Testis (tissue), 3 donors: ENCODE results near the gene ALG3. TPM values are rescaled to one million over a fixed set of nuclear protein-coding genes. Genes with fewer than 3 reads are reported as not detected.

Experiments used
- DNase-seq: peaks from one replicate; pipeline ENCODE4 v3.0.0-alpha.2; 2019
- H3K27ac ChIP-seq, 2 donors: fragments of 200-600 bp; sonication (generic); one replicate each; pipeline ENCODE4 v1.5.1; 2019
- H3K27me3 ChIP-seq: fragments of 200-600 bp; sonication (generic); one replicate; pipeline ENCODE4 v1.5.1; 2019
- H3K36me3 ChIP-seq: fragments of 200-600 bp; sonication (generic); one replicate; pipeline ENCODE4 v1.5.1; 2017; ENCODE audit warnings: low read depth; ENCODE audit errors: missing control alignments
- H3K4me1 ChIP-seq: fragments of 200-600 bp; sonication (generic); one replicate; pipeline ENCODE4 v1.5.1; 2019
- H3K4me3 ChIP-seq, 2 donors: fragments of 200-600 bp; sonication (generic); one replicate each; pipeline ENCODE4 v1.5.1; 2017 to 2019
- H3K9me3 ChIP-seq: fragments of 200-600 bp; sonication (generic); one replicate; pipeline ENCODE4 v1.5.1; 2017
- POLR2A ChIP-seq: fragments of 450-650 bp; IDR thresholded peaks from one replicate; pipeline ENCODE4 v1.6.1; 2017; ENCODE audit warnings: antibody characterized with exemption, mild to moderate bottlenecking, moderate library complexity
- WGBS, 2 donors: methylation state at CpG; one replicate each; pipeline ENCODE4 v1.1.5; 2018; 5-methylcytosine and 5-hydroxymethylcytosine counted together
- intact Hi-C: fragments of 100-400 bp; cut with DNase I; formaldehyde crosslinking; loops from one replicate; pipeline ENCODE4 v1.15.1; 2023; ENCODE audit warnings: low total_unique reads
- polyA plus RNA-seq: library from polyadenylated mRNA; stranded (reverse); fragments of 350-450 nt; fragmentation: Illumina TruSeq; extraction: RNeasy Lipid Tissue Mini Kit (QIAGEN cat#74804); gene quantifications from one replicate; pipeline ENCODE4 v1.2.3, GENCODE V29; 2014; ENCODE audit warnings: low read depth, low replicate concordance; ENCODE audit not compliant: insufficient read depth
- total RNA-seq, 2 donors: library from RNA; depleted of rRNA; stranded (reverse); fragments of >200 nt; gene quantifications; one replicate each; pipeline ENCODE4 v1.2.3, GENCODE V29; 2016
- TF ChIP-seq, protein P1 (sequence below), 3 experiments: fragments of 450-650 bp in 2 of 3; fragments of 200-600 bp in 1 of 3; sonication (generic) in 1 of 3; IDR thresholded peaks; one replicate each; pipeline ENCODE4 v1.5.1; 2016 to 2019; ENCODE audit warnings: antibody characterized with exemption in 3 of 3, mild to moderate bottlenecking in 2 of 3, moderate library complexity in 1 of 3

Gene ALG3
- total and polyA plus RNA-seq, 3 donors from 2014 or later, result 58.7 to 91.7 (median 79.4) TPM

DNA sequence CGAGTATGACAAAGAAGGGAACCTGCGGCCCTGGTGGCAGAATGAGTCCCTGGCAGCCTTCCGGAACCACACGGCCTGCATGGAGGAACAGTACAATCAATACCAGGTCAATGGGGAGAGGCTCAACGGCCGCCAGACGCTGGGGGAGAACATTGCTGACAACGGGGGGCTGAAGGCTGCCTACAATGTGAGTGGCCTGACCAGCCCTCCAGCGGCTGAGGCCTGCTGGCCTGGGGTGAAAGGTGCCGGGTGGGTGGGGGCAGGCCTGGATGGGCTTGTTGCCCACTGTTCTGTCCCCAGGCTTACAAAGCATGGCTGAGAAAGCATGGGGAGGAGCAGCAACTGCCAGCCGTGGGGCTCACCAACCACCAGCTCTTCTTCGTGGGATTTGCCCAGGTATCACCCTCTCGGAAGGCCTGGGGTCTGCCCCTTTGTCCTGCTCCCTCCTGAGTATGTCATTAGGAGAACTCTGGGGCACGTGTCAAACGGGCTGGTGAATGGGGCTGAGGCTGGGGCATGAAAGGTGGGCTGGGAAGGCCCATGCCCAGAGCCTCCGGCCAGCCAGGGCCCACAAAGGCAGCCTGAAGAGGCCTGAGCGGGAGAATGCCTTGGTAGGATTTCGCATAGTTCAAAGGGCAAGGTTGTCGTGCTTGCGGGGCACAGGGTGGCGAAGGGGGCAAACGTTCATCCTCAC is 42.4 kb upstream of the ALG3 start:
- no peak for DNase-seq
- H3K27ac ChIP-seq, result no peak overlapping the region
- H3K9me3 ChIP-seq, result no peaks in the 10 kb centered on the region
- 86 to 92% methylated on average over 19 to 22 of the region's 22 CpGs for WGBS, 2 donors
- intact Hi-C loops, result no loop called here
- no peak for TF ChIP-seq POLR2A
- TF ChIP-seq, protein P1, sequence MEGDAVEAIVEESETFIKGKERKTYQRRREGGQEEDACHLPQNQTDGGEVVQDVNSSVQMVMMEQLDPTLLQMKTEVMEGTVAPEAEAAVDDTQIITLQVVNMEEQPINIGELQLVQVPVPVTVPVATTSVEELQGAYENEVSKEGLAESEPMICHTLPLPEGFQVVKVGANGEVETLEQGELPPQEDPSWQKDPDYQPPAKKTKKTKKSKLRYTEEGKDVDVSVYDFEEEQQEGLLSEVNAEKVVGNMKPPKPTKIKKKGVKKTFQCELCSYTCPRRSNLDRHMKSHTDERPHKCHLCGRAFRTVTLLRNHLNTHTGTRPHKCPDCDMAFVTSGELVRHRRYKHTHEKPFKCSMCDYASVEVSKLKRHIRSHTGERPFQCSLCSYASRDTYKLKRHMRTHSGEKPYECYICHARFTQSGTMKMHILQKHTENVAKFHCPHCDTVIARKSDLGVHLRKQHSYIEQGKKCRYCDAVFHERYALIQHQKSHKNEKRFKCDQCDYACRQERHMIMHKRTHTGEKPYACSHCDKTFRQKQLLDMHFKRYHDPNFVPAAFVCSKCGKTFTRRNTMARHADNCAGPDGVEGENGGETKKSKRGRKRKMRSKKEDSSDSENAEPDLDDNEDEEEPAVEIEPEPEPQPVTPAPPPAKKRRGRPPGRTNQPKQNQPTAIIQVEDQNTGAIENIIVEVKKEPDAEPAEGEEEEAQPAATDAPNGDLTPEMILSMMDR (IDR thresholded peaks at IDR 0.05), result no peak
- no peaks in the 10 kb centered on the region for H3K27me3 ChIP-seq
- no peak overlapping the region for H3K4me3 ChIP-seq
- no peaks in the 10 kb centered on the region for H3K4me1 ChIP-seq
- H3K36me3 ChIP-seq, result no peaks in the 10 kb centered on the region

DNA sequence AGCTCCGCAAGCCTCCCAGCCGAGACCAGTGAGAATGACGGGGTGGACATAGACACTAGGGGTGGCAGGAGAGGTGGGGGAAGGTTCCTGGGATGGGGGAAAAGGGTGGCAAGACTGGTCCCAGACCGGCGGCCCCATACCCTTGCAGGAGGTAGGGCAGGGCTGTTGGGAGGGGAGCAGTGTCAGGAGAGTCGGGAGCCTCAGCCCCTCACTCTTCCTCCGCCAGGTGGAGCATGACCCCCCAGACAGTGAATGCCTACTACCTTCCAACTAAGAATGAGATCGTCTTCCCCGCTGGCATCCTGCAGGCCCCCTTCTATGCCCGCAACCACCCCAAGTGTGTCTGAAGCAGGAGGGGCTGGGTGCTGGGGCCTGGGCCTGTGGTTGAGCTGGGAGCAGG is 41.6 kb upstream of the ALG3 start:
- H3K4me3 ChIP-seq, result no peak overlapping the region
- H3K27me3 ChIP-seq, result no peaks in the 10 kb centered on the region
- H3K9me3 ChIP-seq, result no peaks in the 10 kb centered on the region
- TF ChIP-seq, protein P1 (IDR thresholded peaks at IDR 0.05), result no peak
- TF ChIP-seq POLR2A, result no peak
- H3K27ac ChIP-seq, result no peak overlapping the region
- no peaks in the 10 kb centered on the region for H3K4me1 ChIP-seq
- intact Hi-C loops, result no loop called here
- no peaks in the 10 kb centered on the region for H3K36me3 ChIP-seq
- 84 to 93% methylated on average over 8 to 10 of the region's 10 CpGs for WGBS, 2 donors
- no peak for DNase-seq

DNA sequence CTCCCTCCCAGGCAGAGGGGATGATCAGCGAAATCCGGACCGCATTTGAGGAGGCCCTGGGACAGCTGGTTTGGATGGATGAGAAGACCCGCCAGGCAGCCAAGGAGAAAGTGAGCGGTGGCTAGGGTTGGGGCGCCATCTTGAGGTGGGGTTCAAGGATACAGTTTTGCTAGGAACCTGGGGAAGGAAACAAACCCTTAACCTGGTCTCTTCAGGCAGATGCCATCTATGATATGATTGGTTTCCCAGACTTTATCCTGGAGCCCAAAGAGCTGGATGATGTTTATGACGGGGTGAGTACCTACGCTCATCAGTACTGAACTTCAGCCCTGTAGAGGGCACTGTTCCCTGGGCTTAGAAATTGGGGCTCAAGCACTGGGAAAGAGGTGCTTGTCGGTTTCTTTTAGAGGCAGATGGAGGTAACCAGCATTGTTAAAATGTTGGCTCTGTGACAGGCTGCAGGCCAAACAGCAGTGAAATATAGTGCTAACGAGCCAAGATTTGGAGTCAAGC is 40.7 kb upstream of the ALG3 start:
- no peaks in the 10 kb centered on the region for H3K36me3 ChIP-seq
- no peak overlapping the region for H3K27ac ChIP-seq
- no peaks in the 10 kb centered on the region for H3K9me3 ChIP-seq
- TF ChIP-seq POLR2A, result no peak
- TF ChIP-seq, protein P1 (IDR thresholded peaks at IDR 0.05), result peak; percentile 20 to 41 (median 39)
- no peaks in the 10 kb centered on the region for H3K27me3 ChIP-seq
- H3K4me1 ChIP-seq, result no peaks in the 10 kb centered on the region
- no peak overlapping the region for H3K4me3 ChIP-seq
- peak; percentile 41 for DNase-seq
- WGBS, 2 donors, result 25 to 31% methylated on average over 10 of the region's 10 CpGs
- intact Hi-C loops, result no loop called here

DNA sequence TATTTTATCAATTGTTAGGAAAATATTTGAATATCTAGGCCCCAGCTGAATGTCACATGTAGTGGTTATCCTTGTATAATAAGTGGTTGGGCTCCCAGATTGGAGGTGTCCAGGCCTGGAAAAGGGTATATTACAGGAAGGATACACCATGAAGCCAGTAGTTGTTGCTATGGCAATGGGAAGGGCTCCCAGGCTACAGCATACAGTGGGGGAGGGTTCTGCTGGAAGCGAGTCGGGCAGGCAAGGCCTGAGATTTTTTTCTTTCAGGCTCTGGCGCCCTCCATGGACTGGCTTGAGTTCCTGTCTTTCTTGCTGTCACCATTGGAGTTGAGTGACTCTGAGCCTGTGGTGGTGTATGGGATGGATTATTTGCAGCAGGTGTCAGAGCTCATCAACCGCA is 35.9 kb upstream of the ALG3 start:
- Histone ChIP-seq H3K9me3 (no peaks in the 10 kb centered on the region), H3K4me3 (no peak overlapping the region), H3K27me3 (no peaks in the 10 kb centered on the region), H3K4me1 (no peaks in the 10 kb centered on the region), H3K36me3 (no peaks in the 10 kb centered on the region), H3K27ac (no peak overlapping the region)
- intact Hi-C loops, result no loop called here
- DNase-seq, result peak; percentile 69
- TF ChIP-seq, protein P1 (IDR thresholded peaks at IDR 0.05), result peak in 1 of 3 experiments; percentile 11
- TF ChIP-seq POLR2A, result no peak
- WGBS, 2 donors, result 32 to 73% methylated on average over 4 of the region's 4 CpGs

DNA sequence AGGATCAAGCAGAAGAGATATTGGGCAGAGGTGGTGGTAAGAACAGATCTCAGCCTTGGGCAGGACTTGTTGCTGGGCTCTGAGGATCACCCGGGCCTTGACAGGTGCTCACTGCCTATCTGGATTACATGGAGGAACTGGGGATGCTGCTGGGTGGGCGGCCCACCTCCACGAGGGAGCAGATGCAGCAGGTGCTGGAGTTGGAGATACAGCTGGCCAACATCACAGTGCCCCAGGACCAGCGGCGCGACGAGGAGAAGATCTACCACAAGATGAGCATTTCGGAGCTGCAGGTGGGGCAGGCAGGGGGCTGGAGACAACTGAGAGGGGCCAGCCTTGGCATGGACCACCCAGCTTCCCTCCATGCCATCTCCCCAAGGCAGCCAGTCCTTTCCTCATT is 34.9 kb upstream of the ALG3 start:
- intact Hi-C loops, result no loop called here
- no peaks in the 10 kb centered on the region for H3K9me3 ChIP-seq

More for the DNA sequence above, 34.9 kb upstream of the ALG3 start:
- H3K4me1 ChIP-seq, result no peaks in the 10 kb centered on the region
- no peak for DNase-seq
- no peak overlapping the region for H3K4me3 ChIP-seq
- no peak overlapping the region for H3K27ac ChIP-seq
- H3K36me3 ChIP-seq, result no peaks in the 10 kb centered on the region
- no peaks in the 10 kb centered on the region for H3K27me3 ChIP-seq
- 84 to 90% methylated on average over 8 of the region's 8 CpGs for WGBS, 2 donors
- TF ChIP-seq, protein P1 (IDR thresholded peaks at IDR 0.05), result no peak
- no peak for TF ChIP-seq POLR2A
